HG02970 (cell line): Measurements from ENCODE around the gene ASB4.
"Not testable (repeated sequence)": the region's sequence is repeated elsewhere in the genome, so short reads cannot be mapped to it uniquely, and the experiment has no call there.

Experiments
- ATAC-seq: cut with Tn5 transposase; IDR thresholded peaks from one replicate; pipeline ENCODE4 v1.9.1; 2021; ENCODE audit warnings: mild to moderate bottlenecking, moderate library complexity, moderate number of reproducible peaks; ENCODE audit not compliant: unreplicated experiment, low FRiP score

ASB4 gene

DNA sequence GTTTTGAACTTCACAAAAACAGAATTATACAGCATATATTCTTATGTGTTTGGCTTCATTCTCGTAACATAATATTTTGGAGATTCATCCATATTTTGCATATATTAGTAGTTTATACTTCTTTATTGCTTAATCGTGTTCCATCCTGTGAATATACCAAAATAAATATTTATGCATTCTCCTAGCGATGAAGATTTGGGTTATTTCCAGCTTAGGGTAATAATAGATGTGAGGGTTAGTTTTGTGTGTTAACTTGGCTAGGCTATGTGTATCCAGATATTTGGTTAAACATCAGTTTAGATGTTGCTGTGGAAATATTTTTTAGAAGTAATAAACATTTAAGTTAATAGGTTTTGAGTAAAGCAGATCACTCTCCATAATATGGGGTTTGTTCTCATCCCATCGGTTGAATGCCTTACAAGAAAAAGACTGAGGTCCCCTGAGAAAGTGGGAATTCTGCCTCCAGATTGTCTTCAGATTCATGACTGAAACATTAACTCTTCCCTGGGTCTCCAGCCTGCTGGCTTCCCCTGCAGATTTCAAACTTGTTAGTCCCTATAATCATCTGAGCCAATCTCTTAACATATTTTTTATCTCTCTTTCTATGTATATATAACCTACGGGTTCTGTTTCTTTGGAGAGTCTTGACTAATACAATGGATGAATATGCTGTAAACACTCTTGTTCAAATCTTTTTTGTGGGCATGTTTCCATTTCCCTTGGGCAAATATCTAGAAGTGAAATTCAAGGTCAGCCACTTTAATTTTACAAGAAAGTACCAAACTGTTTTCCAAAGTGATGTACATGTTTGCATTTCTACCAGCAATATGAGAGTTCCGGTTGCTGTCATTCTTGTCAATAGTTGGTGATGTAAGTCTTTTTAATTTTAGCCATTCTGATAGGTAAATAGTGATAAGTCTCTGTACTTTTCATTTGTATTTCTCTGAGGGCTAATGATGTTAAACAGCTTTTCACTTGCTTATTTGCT is 61.9 kb downstream of the ASB4 start:
- no peak for ATAC-seq

GRCh38 chr7:95549818-95550529 is 64.2 kb downstream of the ASB4 start:
- no peak for ATAC-seq

GRCh38 chr7:95550546-95550945 is 64.8 kb downstream of the ASB4 start:
- no peak for ATAC-seq

- not testable (repeated sequence) for ATAC-seq
These were observed 66.5 kb downstream of the ASB4 start for GRCh38 chr7:95552010-95552926.

DNA sequence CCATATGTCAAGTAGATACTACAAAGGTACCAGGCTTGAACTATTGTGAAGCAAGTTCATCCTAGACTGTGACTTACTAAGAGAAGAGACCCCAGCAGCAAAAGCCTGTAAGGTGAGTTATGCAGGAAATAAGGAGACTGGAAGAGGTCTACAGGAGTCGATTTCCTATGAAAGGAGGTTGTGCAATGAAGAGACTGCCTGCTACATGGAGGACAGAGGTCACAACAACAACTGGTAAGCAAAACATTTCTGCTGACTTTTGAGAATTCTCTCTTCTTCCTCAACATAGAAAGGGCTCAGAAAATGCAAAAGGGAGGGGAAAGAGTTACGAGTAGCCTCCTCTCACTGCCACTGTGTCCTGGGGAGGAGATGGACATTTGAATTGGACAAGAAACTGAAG is 68.2 kb downstream of the ASB4 start:
- ATAC-seq = no peak

DNA sequence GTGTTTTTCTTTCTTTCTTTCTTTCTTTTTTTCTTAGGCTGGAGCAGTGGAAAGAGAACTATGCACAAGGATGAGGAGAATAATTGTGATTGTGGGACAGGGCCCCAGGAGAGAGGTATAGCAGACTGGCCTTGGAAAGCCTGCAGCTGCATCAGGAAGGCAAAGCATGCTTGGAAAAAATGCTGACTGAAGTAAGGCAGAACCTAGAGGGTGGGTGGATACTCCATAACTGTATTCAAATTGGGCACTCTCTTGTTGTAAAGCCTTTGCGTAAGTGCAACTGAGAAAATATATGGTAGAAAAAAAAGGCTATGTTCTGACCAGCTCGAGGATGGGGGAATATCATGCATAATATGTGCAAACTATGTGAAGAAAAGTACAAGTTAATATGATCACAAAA is 71.0 kb downstream of the ASB4 start:
- no peak for ATAC-seq

DNA sequence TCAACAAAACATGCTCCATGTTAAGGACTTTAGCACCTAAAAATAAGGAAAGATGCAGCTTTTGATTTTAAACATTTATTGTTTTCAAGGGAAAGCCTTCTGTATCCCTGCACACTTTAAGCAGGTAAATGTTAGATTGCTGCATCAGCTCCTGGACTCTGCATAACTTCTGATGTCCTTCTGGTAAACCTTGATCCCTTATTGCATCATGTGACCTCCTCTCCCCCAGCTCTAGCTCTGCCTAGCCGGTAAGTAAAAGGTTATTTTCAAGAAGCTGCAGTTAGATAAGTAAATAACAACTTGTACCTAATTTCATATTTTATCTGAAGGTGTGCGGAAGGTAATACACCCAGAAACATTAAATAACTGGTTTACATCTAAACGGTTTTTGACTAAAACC is 73.1 kb downstream of the ASB4 start:
- ATAC-seq = no peak

GRCh38 chr7:95560674-95561073 is 74.9 kb downstream of the ASB4 start:
- no peak for ATAC-seq

GRCh38 chr7:95569720-95570119 is 84.0 kb downstream of the ASB4 start:
- ATAC-seq = no peak

- ATAC-seq = no peak
These were observed 91.4 kb downstream of the ASB4 start for GRCh38 chr7:95577137-95577536.

DNA sequence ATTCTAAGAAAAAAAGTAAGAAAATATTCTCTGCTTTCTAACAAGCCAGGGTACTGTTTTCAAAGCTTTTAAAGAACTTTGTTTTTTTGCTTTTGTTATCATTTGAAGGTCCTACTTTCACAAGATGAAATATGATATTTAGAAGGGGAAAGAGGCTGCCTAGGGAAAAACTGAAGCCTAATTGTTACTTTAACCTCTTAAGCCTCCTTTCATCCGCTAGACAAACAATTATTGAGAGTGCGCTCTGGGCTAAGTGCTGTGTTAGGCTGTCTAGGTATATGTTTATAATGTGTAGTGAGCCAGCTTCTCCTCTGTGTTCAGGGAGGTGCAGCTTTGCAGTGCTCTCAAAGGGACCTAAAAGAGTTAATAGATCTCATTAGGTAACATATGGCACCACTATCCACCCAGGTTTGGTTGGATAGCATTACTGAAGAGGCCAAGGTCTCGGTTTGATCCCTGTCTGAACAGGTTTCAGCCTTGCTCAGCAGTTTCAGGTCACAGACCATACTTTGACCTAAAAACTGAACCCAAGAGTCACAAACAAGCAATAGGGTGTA is 92.6 kb downstream of the ASB4 start:
- no peak for ATAC-seq

GRCh38 chr7:95579318-95579717 is 93.6 kb downstream of the ASB4 start:
- ATAC-seq = no peak

GRCh38 chr7:95581467-95581866 is 95.7 kb downstream of the ASB4 start:
- no peak for ATAC-seq

- no peak for ATAC-seq
These were observed 97.0 kb downstream of the ASB4 start for GRCh38 chr7:95582578-95583293.

DNA sequence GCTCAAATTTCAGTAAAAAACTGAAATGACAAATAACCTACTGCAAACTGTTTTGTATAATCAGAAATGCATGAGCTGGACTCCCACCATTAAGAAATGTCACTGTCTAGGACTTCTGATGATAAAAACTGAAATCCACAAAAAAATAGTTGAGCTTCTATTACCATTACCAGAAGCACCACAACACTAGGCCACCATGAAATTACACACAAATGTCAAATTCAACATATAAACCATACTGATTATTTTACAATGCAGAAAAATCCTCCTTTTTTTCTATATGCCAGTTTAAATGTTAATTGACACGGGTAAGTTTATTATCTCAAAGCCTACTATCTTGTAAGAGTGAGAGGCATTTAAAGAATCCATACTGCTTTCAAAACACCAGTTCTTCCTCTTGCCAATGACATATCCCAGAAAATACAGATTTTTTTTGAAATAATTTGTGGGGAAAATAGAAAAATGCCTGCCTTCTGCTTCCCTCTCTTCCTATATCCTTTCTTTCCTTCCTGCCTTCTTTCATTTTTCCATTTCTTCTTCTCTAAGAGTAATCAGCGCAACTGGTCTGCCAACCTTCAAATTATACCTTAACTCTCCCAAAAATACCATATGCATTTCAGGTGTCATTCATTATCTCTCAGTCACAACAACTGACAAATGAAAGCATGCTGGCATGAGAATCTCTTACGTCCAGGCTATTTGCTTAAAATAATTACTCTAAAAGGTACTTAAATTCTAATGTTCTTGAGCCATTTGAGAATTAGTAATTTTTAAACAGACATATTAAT is 98.3 kb downstream of the ASB4 start:
- no peak for ATAC-seq

GRCh38 chr7:95584769-95585425 is 99.2 kb downstream of the ASB4 start:
- ATAC-seq = no peak

DNA sequence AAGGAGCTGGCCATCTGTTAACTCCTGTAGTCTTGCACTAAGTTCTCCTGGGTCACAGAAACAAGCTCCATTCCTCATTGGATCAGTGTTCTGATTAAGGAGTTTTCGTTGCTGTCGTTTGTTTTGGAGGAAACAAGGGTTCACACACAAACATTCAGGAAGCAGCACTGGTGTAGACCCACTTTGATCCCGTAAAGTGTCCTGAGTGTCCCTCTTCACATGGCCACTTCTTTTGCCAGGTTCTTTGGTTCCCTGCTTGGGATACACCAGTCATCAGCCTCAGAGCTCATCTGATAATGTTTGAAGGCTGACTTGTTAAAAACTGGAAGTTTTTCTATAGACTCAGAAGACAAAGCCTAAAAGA is 99.7 kb downstream of the ASB4 start:
- ATAC-seq = no peak

- ATAC-seq = no peak
These were observed 101.2 kb downstream of the ASB4 start for GRCh38 chr7:95586951-95587301.

DNA sequence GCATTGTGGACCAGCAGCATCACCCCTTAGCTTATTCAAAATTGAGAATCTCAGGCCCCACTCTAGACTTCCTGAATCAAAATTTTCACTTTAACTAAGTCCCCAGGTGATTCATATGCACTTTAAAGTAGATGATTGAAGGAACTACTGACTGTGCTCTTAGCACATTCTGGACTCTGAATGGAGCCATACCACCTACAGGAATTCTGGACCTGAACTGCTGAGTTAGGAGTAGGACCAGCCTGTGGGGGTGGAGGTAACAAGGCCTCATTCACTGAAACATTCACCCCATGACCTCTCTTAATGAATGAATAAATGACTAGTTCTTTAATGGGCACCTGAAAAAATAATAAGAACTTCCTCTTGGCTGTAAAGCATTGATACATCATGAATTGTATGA is 103.3 kb downstream of the ASB4 start:
- ATAC-seq = no peak
